Nephron (organoid): ENCODE results near the gene PARP9.
A peak's percentile ranks its signal among the peaks of the same experiment; 100 is the strongest.

Source experiments
- H3K27ac Mint-ChIP-seq, 3 experiments: 2 replicates each; pipeline ENCODE4 v1.8.0; 2020; ENCODE audit warnings: mixed read lengths in 3 of 3, mild to moderate bottlenecking in 2 of 3, moderate library complexity in 1 of 3
- H3K27me3 Mint-ChIP-seq: 2 replicates; pipeline ENCODE4 v1.8.0; 2021; ENCODE audit warnings: low read depth, mild to moderate bottlenecking, moderate library complexity, mixed read lengths
- H3K36me3 Mint-ChIP-seq: 2 replicates; pipeline ENCODE4 v1.8.0; 2020; ENCODE audit warnings: low read depth, mixed read lengths
- H3K4me1 Mint-ChIP-seq: 2 replicates; pipeline ENCODE4 v1.8.0; 2020; ENCODE audit warnings: mixed read lengths
- H3K4me3 Mint-ChIP-seq, 3 experiments: 2 replicates each; pipeline ENCODE4 v1.8.0; 2020; ENCODE audit warnings: mild to moderate bottlenecking in 3 of 3, mixed read lengths in 3 of 3, moderate library complexity in 2 of 3
- H3K9me3 Mint-ChIP-seq: 2 replicates; pipeline ENCODE4 v1.8.0; 2020; ENCODE audit warnings: mixed read lengths
- TF ChIP-seq, protein P1 (sequence below), 3 experiments: fragments of 200-600 bp; sonication (generic); IDR thresholded peaks; one replicate each; pipeline ENCODE4 v1.5.0; 2021; ENCODE audit warnings: antibody characterized with exemption in 3 of 3; ENCODE audit not compliant: unreplicated experiment in 3 of 3

Gene PARP9

DNA sequence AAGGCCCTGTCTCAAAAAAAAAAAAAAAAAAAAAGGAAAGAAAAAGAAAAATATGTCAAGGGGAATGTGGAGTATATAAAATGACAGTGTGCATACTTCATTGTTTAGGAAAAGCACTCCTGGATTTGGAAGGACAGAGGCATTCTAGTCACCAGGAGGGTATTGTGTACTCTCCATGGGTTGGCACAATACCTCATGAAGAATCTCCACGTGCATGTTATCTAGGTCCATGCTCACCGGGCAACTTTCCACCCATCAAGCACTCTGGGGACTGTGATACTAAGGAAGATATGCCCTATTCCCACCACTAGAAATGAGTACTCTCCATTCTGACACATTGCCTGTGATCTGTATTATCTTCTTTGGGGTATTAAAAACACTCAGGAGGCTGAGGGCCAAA is 33.9 kb downstream of the PARP9 start:
- Mint-ChIP-seq H3K36me3 (peaks cover 8% of the 10 kb centered on the region), H3K27me3 (no peaks in the 10 kb centered on the region), H3K4me3 (no peak overlapping the region), H3K9me3 (no peaks in the 10 kb centered on the region), H3K27ac (no peak overlapping the region), H3K4me1 (no peaks in the 10 kb centered on the region)
- TF ChIP-seq, protein P1, sequence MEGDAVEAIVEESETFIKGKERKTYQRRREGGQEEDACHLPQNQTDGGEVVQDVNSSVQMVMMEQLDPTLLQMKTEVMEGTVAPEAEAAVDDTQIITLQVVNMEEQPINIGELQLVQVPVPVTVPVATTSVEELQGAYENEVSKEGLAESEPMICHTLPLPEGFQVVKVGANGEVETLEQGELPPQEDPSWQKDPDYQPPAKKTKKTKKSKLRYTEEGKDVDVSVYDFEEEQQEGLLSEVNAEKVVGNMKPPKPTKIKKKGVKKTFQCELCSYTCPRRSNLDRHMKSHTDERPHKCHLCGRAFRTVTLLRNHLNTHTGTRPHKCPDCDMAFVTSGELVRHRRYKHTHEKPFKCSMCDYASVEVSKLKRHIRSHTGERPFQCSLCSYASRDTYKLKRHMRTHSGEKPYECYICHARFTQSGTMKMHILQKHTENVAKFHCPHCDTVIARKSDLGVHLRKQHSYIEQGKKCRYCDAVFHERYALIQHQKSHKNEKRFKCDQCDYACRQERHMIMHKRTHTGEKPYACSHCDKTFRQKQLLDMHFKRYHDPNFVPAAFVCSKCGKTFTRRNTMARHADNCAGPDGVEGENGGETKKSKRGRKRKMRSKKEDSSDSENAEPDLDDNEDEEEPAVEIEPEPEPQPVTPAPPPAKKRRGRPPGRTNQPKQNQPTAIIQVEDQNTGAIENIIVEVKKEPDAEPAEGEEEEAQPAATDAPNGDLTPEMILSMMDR (IDR thresholded peaks at IDR 0.05; ENCODE audit: unreplicated experiment in 3 of 3): no peak

- Mint-ChIP-seq H3K9me3 (no peaks in the 10 kb centered on the region), H3K4me3 (no peak overlapping the region), H3K36me3 (no peaks in the 10 kb centered on the region), H3K4me1 (no peaks in the 10 kb centered on the region), H3K27ac (no peak overlapping the region), H3K27me3 (peaks cover 3% of the 10 kb centered on the region)
- TF ChIP-seq, protein P1 (IDR thresholded peaks at IDR 0.05; ENCODE audit: unreplicated experiment in 3 of 3): no peak
Observed at GRCh38 chr3:122523317-122523716, 40.8 kb downstream of the PARP9 start.

DNA sequence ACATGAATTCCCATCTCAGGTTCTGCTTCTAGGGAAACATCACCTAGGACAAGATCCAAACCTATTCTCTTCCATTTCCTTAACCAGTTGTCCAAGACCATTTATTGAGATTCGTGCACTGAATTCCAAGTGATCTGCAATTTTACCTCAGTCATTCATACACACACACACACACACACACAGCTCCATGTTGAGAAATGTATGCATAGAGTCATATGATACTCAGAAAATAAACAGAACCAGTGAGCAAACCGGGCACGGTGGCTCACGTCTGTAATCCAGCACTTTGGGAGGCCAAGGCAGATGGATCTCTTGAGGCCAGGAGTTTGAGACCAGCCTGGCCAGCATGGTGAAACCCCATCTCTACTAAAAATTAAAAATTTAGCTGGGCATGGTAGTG is 43.2 kb downstream of the PARP9 start:
- TF ChIP-seq, protein P1 (IDR thresholded peaks at IDR 0.05; ENCODE audit: unreplicated experiment in 3 of 3): no peak
- Mint-ChIP-seq H3K27me3 (peaks cover 3% of the 10 kb centered on the region), H3K27ac (no peak overlapping the region), H3K36me3 (no peaks in the 10 kb centered on the region), H3K4me3 (no peak overlapping the region), H3K4me1 (no peaks in the 10 kb centered on the region), H3K9me3 (no peaks in the 10 kb centered on the region)

DNA sequence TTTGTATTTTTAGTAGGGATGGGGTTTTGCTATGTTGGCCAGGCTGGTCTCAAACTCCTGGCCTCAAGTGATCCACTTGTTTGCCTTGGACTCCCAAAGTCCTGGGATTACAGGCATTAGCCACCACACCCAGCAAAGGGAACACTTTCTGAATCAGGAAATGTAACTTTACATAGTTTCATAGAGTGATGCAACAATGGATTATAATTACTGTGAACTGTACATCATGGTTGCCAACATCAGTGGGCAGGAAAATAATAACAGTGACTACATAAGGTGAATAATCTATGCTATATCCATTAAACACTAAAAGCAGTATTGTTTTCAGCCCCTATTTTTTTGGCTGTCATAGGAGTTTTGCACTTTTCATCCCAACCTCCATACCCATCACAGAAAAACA is 44.4 kb downstream of the PARP9 start:
- no peak overlapping the region for H3K4me3 Mint-ChIP-seq
- no peak overlapping the region for H3K27ac Mint-ChIP-seq
- no peaks in the 10 kb centered on the region for H3K36me3 Mint-ChIP-seq
- H3K27me3 Mint-ChIP-seq: peaks cover 3% of the 10 kb centered on the region
- H3K9me3 Mint-ChIP-seq: no peaks in the 10 kb centered on the region
- TF ChIP-seq, protein P1 (IDR thresholded peaks at IDR 0.05; ENCODE audit: unreplicated experiment in 3 of 3): no peak
- peaks cover 4% of the 10 kb centered on the region for H3K4me1 Mint-ChIP-seq

- TF ChIP-seq, protein P1 (IDR thresholded peaks at IDR 0.05; ENCODE audit: unreplicated experiment in 3 of 3): no peak
- Mint-ChIP-seq H3K36me3 (no peaks in the 10 kb centered on the region), H3K27ac (no peak overlapping the region), H3K27me3 (peaks cover 3% of the 10 kb centered on the region), H3K4me1 (peaks cover 20% of the 10 kb centered on the region), H3K4me3 (peak overlapping the region; percentile 39 to 73 (median 63)), H3K9me3 (no peaks in the 10 kb centered on the region)
Observed at GRCh38 chr3:122516846-122517360, 47.2 kb downstream of the PARP9 start.

DNA sequence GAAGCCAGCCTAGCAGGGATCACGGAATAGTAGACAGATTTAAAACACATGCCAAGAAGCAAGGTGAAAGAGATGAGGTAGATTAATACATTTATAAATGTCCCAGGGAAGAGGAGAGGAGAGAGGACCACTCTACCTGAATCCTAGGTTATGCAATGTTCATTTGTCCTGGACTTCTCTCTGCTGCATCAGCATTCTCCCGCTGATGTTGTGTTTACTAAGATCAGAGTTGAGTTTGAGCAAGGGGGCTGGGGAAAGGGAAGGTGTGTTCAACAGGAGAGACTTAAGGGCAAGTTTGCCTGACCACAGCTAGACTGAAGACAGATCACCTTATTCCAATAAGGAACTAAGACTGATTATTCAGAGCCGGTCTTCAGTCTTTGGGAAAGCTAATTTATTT is 48.2 kb downstream of the PARP9 start:
- H3K36me3 Mint-ChIP-seq: peaks cover 7% of the 10 kb centered on the region
- H3K4me3 Mint-ChIP-seq: peak overlapping the region; percentile 22 to 73 (median 63)
- H3K4me1 Mint-ChIP-seq: peaks cover 30% of the 10 kb centered on the region
- H3K9me3 Mint-ChIP-seq: no peaks in the 10 kb centered on the region
- H3K27me3 Mint-ChIP-seq: peaks cover 3% of the 10 kb centered on the region
- no peak overlapping the region for H3K27ac Mint-ChIP-seq
- TF ChIP-seq, protein P1 (IDR thresholded peaks at IDR 0.05; ENCODE audit: unreplicated experiment in 3 of 3): no peak
